ENCODE measurements around the gene ZYX.
"Not testable (repeated sequence)": the region's sequence is repeated elsewhere in the genome, so short reads cannot be mapped to it uniquely, and the experiment has no call there.

The ZYX gene

DNA sequence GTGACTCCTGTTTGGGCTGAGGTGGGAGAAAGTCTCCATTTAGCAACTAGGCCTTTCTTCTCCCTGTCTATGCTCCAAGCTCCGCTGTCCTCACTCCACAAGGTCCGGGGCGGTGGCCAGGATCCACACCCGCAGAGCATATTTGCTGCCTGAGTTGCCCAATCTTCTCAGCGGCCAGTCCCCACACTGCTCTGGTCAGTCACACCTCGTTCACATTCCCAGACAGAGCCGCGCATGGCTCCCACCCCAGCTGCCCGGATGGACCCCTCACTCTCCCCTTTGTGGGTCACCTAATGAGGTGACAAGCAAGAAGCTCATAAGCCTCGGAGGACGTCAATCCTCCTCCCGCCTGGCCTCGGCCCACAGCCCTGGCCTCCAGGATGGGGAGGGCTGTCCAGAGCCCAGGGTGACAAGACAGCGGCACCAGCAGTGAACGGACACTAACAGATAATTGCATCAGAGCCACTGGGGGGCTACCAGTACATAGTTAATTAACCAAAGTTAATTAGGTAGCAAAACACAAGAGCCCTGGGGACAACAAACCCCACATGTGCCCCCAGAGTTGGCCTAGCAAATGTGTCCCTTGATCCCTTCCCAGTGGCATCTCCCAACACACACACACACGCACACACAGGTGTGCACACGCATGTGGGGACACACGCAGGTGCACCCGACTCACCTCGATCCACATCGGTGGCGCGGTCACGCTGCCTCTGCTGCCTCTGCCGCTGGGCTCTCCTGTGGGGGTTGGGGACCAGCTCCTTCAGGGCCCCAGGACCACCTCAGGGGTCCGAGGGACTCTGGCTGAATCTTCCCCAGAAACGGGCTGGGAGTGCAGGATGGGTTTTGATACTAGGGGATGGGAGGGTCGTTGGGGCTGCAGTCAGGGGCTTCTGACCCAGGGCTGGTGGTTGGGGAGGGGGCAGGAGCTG lies 15.7 kb downstream of the ZYX start:
- no peak for DNase-seq (ENCODE audit: low read depth)

DNA sequence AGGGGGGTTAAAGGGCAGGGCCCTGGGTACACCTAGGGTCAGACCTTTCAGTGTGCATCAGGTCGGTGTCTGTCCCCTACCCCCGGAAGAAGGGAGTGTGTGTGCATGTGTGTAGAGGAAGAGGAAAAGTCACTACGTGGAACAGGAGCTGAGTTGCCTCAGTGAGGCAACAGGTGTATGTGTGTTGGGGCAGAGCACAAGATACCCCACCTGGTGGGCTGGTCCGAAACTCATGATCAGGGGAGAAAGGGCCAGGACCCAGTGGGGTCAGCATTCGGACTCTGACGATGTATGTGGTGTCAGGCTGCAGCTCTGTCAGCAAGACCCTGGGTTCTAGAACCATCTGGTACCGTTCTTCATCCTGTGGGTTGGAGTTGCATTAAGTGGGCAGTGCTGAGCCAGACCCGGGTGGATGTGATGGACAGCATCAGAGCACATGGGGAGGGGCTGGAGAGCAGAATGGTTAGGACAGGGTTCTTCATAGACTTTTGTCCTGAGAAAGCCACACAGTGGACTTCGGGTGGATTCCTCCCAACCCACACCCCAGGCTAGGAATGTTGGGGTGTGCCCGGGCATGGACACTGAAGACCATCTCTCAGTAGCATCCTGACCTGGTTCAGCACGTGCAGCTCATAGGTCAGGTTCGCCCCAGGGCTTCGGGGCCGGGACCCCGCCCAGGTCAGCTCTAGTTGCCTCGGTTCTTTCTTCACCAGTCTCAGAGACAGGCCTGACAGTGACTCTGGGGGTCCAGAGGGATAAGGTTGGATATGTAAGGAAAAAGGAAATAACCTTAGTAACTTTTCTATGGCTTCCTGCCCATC lies 16.8 kb downstream of the ZYX start:
- DNase-seq (ENCODE audit: low read depth) = no peak

- DNase-seq (ENCODE audit: low read depth) = no peak
These were observed 17.5 kb downstream of the ZYX start for GRCh38 chr7:143398616-143399015.

DNA sequence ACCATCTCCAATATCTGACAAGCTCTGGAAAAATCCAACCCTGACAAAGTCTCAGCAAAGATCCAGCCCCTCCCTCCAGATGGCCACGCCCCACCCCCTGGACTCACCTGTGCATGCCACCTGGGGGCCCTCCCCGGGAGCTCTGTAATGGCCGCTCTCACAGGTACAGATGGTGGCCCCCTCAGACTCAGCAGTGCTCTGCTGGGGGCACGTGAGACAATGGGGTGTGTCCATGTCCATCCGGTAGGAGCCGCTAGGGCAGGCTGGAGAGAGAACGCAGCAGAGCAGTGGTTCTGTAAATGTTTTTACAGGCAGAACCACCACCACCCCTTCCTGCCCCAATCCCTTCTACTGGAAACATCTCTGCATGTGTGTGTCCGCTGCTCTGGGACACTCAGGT lies 18.0 kb downstream of the ZYX start:
- no peak for DNase-seq (ENCODE audit: low read depth)

DNA sequence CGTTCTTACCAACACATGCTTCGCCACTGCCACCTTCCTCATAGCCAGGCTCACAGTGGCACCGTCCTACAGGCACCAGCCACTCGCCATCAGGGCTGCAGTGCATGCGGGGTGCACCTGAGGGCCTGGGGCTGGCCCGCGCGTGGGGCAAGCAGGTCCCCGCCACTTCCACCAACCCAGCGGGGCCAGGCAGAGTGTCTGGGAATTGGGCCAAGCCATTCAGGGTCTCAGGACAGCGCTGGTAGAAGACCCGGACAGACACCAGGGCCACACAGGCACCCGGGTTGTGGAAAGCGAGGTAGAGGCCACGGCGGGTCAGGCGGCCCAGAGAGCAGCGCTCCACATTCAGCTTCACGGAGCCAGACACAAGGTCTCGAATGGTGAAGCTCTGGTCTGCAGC lies 18.5 kb downstream of the ZYX start:
- no peak for DNase-seq (ENCODE audit: low read depth)

- DNase-seq (ENCODE audit: low read depth) = no peak
These were observed 20.1 kb downstream of the ZYX start for GRCh38 chr7:143401265-143401664.

DNA sequence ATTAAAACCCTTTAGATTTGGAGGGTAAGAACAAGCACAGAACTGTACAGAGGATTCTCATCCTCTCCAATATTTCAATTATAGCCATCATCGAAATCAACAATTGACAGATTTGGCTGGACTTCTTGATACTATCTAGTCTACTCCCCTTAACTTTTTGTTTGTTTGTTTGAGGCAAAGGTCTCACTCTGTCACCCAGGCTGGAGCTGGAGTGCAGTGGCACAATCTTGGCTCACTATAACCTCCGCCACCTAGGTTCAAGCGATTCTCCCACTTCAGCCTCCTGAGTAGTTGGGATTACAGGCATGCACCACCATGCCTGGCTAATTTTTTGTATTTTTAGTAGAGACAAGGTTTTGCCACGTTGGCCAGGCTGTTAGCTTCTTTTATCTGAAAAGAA lies 21.1 kb downstream of the ZYX start:
- not testable (repeated sequence) for DNase-seq (ENCODE audit: low read depth)

- no peak for DNase-seq (ENCODE audit: low read depth)
These were observed 24.2 kb downstream of the ZYX start for GRCh38 chr7:143405173-143406001.

DNA sequence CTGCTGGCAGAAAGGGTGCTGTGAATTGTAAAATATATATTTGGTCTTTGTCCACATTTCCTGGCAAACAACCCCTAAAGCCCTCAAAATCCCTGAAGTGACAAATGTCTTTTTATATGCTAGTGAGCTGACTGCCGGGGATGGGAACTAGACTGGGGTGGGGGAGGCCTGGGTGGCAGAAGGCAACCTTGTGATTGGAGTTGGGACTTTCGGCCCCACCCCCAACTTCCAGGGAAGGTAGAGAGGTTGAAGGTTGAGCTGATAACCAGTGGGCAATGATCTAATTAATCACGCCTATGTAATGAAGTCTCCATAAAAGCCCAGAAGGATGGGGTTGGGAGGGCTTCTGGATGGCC lies 24.8 kb downstream of the ZYX start:
- no peak for DNase-seq (ENCODE audit: low read depth)

GRCh38 chr7:143407287-143408251 lies 26.4 kb downstream of the ZYX start:
- no peak for DNase-seq (ENCODE audit: low read depth)

- DNase-seq (ENCODE audit: low read depth) = no peak
These were observed 27.1 kb downstream of the ZYX start for GRCh38 chr7:143408252-143408685.

DNA sequence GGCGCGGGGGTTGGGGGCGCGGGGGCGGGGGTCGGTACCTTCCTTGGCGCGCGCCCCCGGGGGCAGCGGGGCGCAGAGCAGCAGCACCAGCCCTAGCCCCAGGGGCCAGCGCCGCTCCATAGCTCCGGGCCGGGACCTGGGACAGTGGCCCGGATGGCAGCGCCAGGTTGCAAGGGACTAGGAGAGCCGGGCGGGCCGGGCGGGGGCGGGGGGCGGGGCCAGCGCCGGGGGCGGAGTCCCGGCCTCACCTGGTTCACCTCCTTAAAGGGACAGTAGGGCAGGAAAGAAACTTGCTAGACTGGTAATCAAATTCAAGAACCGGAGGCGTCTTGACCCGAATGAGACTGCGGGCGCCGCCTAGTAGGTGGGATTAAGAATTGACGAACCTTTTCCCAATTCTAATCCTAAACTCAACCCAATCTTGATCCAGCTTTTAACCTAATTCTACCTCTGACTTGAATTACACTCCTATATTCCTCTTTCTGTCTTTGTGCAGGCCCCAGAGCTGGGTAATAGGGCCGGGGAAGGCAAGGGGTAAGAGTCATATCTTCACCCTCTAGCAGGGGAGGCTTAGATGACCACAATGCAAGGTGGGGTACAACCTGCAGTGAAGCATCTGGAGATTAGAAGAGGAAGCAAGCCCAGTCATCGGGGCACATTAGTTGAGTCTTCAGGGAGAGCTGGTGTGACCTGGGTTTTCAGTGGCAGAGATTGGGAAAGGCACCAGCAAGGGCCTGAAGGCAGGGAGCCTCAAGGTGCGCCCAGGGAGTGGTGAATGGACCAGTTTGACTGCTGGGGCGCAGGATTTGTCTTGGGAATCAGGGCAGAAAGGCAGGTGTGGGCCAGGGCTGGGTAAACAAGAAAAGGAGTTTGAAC lies 27.8 kb downstream of the ZYX start, which contains the start of gene EPHA1:
Gene EPHA1 (minus strand): TSS at position 171 of the 876 bp plus-strand sequence. CDS start 51 bp downstream, at position 120.
- no peak for DNase-seq (ENCODE audit: low read depth)

GRCh38 chr7:143410521-143411004 lies 29.4 kb downstream of the ZYX start:
- DNase-seq (ENCODE audit: low read depth) = no peak

- DNase-seq (ENCODE audit: low read depth) = no peak
These were observed 31.0 kb downstream of the ZYX start for GRCh38 chr7:143411976-143412708.

DNA sequence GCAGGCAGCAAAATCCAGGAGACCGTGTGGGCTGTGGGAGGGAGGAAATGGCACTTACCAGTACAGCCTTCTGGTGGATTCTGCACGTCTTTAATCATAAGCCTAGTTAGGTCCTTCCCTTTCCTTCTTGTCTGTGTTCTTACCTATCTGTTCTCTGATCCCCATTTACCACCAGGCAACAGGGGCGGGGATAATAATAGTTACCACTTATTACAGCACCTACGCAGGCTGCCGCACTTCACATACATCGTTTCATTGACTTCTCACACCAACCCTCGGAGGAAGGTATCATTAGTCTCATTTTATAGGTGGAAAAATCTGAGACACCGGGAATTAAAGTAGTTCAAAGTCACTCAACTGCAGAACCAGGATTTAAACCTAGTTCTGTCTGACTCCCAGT lies 32.0 kb downstream of the ZYX start:
- no peak for DNase-seq (ENCODE audit: low read depth)

- DNase-seq (ENCODE audit: low read depth) = not testable (repeated sequence)
These were observed 34.1 kb downstream of the ZYX start for GRCh38 chr7:143415209-143415608.

DNA sequence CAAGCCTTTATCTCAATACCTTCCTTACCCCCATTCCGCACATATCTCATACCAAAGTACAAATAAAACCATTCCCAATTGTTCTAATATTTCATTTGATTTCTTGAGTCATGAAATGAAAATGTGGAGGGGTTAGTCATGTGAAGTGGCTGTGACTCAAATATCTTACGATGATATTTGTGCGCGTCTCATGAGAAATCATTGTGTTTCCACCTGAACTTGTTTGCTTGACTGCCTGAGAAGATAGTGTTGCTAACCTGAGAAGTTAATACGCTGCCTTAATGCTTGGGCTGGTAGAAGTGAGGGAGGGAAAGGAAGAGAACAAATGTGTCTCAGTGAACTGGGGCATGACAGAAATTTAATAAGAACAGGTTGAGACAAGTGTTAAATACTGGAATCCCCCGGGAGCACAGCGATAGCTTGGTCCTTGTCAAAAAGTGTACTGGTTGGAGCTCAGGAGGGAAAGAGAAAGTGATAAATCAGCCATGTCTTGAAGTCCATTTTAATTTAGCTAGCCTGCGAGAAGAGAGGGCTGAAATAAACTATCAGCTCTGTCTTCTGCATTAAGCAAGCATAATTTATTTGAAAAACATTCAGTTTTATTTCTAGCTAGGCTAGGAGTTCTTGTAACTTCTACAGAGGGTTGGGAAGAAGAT lies 34.7 kb downstream of the ZYX start:
- DNase-seq (ENCODE audit: low read depth) = peak; percentile 45

GRCh38 chr7:143416565-143417149 lies 35.5 kb downstream of the ZYX start:
- DNase-seq (ENCODE audit: low read depth) = peak; percentile 69

Measured in ELR (cell line).